Measurements from ENCODE around the gene SART3.
"Not testable (repeated sequence)": the region's sequence is repeated elsewhere in the genome, so short reads cannot be mapped to it uniquely, and the experiment has no call there.

The SART3 gene

DNA sequence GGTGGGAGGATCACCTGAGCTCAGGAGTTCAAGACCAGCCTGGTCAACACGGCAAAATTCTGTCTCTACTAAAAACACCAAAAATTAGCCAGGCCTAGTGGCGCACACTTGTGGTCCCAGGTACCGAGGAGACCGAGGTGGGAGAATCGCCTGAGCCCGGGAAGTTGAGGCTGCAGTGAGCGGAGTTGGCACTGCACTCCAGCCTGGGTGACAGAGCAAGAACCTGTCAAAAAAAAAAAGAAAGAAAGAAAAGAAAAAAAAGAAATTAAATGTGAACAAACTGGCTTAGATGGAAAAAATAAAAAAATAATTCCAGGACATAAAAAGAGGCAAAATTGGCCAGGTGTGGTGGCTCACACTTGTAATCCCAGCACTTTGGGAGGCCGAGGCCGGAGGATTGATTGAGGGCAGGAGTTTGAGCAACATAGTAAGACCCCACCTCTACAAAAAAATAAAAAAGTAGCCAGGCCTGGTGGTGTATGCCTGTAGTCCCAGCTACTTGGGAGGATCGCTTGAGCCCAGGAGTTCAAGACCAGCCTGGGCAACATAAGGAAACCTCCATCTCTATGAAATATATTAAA is 33.4 kb upstream of the SART3 start:
- Histone ChIP-seq H3K4me3 (ENCODE audit: low read depth, low read length) (no peak overlapping the region), H3K9me3 (no peaks in the 10 kb centered on the region), H3K36me3 (no peaks in the 10 kb centered on the region), H3K4me1 (peaks cover 5% of the 10 kb centered on the region), H3K27me3 (no peaks in the 10 kb centered on the region)
- DNase-seq, result no peak
- TF ChIP-seq, protein P1, sequence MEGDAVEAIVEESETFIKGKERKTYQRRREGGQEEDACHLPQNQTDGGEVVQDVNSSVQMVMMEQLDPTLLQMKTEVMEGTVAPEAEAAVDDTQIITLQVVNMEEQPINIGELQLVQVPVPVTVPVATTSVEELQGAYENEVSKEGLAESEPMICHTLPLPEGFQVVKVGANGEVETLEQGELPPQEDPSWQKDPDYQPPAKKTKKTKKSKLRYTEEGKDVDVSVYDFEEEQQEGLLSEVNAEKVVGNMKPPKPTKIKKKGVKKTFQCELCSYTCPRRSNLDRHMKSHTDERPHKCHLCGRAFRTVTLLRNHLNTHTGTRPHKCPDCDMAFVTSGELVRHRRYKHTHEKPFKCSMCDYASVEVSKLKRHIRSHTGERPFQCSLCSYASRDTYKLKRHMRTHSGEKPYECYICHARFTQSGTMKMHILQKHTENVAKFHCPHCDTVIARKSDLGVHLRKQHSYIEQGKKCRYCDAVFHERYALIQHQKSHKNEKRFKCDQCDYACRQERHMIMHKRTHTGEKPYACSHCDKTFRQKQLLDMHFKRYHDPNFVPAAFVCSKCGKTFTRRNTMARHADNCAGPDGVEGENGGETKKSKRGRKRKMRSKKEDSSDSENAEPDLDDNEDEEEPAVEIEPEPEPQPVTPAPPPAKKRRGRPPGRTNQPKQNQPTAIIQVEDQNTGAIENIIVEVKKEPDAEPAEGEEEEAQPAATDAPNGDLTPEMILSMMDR (IDR thresholded peaks at IDR 0.05; ENCODE audit: low read depth, low read length), result no peak

DNA sequence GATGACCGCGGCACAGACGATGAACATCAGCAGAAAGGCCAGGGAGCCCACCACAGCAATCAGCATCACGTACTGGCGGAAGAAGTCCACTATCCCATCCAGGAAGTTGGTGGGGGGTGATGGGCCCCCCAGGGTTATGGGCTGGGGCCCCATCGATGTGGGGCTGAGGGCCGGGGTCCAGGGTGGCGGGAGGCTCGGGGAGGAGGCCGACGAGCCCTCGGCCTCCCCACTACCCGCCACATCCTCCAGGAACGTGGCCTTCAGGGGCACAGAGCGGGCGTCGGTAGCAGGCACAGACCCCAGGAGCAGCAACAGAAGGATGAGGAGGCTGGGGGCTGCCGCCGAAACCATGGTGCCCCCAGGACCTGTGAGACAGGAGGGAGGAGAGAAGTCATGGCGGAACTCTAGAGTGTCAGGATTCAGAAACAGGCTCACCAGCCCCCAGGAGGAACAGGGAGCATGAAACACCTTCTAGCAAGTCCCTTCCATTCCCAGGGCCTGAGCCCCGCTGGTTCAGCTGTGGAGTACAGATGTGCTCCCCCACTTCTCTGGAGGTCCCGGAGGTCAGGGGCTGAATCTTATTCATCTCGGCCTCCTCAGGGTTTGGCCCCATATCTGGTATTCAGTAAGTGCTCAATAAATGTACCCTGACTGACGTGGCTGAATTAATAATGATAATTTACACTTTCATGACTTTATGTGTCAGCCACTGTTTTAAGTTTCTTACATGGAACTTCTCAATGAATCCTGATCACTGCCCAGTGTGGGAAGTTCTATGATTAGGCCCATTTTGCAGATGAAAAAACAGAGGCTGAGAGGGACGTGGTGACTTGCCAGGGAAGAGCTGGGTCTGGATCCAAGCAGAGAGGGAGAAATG is 31.3 kb upstream of the SART3 start:
- no peaks in the 10 kb centered on the region for H3K36me3 ChIP-seq

DNA sequence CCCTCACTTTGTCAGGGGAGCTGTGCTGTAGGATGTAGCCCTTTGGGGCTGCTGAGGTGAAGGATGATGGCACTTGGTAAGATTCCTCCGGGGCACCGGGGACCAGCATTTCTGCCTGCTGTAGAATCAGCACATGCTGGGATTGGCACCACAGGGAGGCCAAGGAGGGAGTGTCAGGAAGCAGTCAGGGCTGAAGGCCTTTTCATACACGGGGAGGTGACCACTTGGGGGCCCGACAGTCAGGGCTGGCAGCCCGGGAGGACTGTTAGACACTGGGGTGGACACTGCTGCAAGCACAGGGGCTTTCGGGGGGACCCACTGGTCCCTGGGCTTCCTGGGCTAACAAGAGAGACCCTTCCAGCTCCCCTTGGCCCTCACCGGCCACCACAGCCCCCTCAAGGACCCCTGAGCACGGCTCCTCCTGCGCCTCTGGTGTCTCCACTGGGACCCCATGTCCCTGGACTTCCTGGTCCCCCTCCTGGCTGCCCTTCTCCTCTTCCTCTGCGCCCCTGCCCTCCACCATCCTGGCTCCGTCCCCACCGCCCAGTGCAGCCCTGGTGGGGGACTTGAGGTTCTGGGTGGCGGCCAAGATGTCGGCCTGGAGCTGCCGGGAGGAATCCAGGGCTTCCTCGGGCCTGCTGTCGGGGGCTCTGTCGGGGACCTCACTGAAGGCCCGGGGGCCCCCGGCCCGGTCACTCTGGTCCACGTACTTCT is 30.5 kb upstream of the SART3 start:
- Histone ChIP-seq H3K9me3 (no peaks in the 10 kb centered on the region), H3K36me3 (no peaks in the 10 kb centered on the region; the same call in 1 of the 2 replicates), H3K4me1 (no peaks in the 10 kb centered on the region), H3K27me3 (no peaks in the 10 kb centered on the region), H3K4me3 (ENCODE audit: low read depth, low read length) (no peak overlapping the region)
- TF ChIP-seq, protein P1 (IDR thresholded peaks at IDR 0.05; ENCODE audit: low read depth, low read length), result no peak
- no peak for DNase-seq

More for the DNA sequence above, 31.3 kb upstream of the SART3 start:
- no peak for DNase-seq
- TF ChIP-seq, protein P1 (IDR thresholded peaks at IDR 0.05; ENCODE audit: low read depth, low read length), result no peak
- Histone ChIP-seq H3K4me3 (ENCODE audit: low read depth, low read length) (no peak overlapping the region), H3K4me1 (peaks cover 5% of the 10 kb centered on the region), H3K9me3 (no peaks in the 10 kb centered on the region), H3K27me3 (no peaks in the 10 kb centered on the region)

DNA sequence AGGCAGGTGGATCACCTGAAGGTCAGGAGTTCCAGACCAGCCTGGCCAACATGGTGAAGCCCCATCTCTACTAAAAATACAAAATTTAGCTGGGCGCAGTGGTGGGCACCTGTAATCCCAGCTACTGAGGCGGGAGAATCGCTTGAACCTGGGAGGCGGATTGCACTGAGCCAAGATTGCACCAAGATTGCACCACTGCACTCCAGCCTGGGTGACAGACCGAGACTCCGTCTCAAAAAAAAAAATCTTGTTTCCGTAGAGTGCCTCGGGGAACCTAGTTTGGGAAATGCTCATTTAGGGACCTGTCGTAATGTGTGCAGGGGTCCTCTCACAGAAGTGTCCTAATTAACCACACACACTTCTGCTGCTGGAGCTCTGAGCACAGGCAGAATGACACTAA is 29.5 kb upstream of the SART3 start:
- not testable (repeated sequence) for H3K4me3 ChIP-seq (ENCODE audit: low read depth, low read length); H3K4me1 ChIP-seq; H3K27me3 ChIP-seq; DNase-seq; H3K9me3 ChIP-seq; H3K36me3 ChIP-seq

DNA sequence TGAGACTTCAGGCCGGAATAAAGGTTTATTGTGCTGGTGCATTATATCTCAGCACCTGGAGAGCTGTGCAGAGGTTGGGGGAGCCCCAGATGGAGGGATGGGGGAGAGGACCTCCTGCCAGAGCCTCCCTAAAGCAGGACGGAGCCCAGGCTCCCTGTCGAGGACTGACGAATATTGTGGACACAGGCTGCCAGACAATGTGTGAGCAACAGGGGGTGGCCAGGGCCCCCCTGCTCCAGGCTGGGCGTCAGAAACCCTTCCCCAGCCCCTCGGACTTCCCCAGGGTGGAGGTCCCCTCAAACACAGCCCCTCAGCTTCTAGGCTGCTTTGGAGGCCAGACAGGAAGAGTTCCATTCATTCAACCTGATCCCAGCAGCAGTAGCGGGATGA is 28.9 kb upstream of the SART3 start:
- no peak for DNase-seq
- TF ChIP-seq, protein P1 (IDR thresholded peaks at IDR 0.05; ENCODE audit: low read depth, low read length), result no peak
- no peaks in the 10 kb centered on the region for H3K27me3 ChIP-seq
- no peaks in the 10 kb centered on the region for H3K4me1 ChIP-seq
- H3K9me3 ChIP-seq, result no peaks in the 10 kb centered on the region
- H3K4me3 ChIP-seq (ENCODE audit: low read depth, low read length), result no peak overlapping the region
- H3K36me3 ChIP-seq, result no peaks in the 10 kb centered on the region; the same call in 1 of the 2 replicates

DNA sequence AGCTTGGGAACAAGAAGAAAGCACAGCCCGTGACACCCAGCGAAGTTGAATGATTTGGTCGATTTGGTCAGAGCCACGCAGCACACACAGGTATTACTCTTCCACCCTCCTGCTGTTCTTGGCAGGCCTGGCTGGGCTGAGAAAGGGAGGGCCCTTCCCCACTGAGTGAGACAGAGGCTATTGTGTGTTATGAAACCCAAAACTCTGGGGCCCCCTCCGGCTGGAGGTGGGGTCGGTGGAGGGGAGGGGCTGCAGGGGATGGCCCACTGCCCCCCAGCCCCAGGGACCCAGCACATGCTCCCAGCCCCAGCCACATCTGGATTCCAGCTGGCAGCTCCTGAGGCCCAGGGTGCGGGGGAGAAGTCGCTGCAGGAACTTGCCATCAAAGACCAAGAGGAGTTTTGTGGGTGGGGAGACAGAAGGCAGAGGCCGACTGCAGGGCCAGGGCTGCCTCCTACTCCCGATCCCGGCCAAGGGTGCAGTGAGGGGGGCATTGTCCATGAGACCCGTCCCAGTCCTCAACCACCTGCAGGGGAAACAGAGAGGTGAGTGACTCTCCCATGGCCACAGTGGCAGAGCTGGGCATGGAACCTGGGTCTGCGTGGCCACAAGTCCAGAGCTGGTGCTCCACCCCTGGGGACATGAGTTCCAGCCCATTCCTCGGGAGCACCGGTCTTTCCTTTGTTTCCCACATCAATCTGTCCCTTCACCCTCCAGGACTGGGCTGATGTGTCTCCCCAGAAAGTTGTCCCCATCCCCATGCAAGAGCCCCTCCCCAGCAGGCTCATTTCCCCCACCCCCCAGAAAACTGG is 28.3 kb upstream of the SART3 start:
- Histone ChIP-seq H3K27me3 (no peaks in the 10 kb centered on the region), H3K4me1 (no peaks in the 10 kb centered on the region), H3K9me3 (no peaks in the 10 kb centered on the region), H3K36me3 (no peaks in the 10 kb centered on the region; the same call in 1 of the 2 replicates), H3K4me3 (ENCODE audit: low read depth, low read length) (no peak overlapping the region)
- DNase-seq, result no peak
- TF ChIP-seq, protein P1 (IDR thresholded peaks at IDR 0.05; ENCODE audit: low read depth, low read length), result no peak
